K562 (cell line): ENCODE data around the gene DDX39A. TPM values are rescaled to one million over a fixed set of nuclear protein-coding genes. Genes with fewer than 3 reads are reported as not detected.
A peak's percentile ranks its signal among the peaks of the same experiment; 100 is the strongest.

ENCODE experiments used
- ATAC-seq: fragments of 200-7000 bp; cut with Tn5 transposase; 3 replicates; pipeline ENCODE4 v1.9.1; 2020; ENCODE audit warnings: moderate library complexity
- BruUV-seq: library from RNA; stranded (reverse); fragments of 400-500 nt; replicated peaks from 2 replicates; lab custom pipeline; 2021; lab: Mats Ljungman, UMichigan
- CTCF ChIA-PET: fragments of 300-600 bp; formaldehyde crosslinking; extraction: SDS; loops from one replicate; lab custom pipeline; 2021; ENCODE audit warnings: low intra/inter-chr PET ratio; lab: Yijun Ruan, JAX
- POLR2A ChIA-PET: fragments of 300-600, 350-650 bp; sonication (Branson Sonifier 250); formaldehyde crosslinking; extraction: SDS; loops from one replicate; lab custom pipeline; 2021; ENCODE audit warnings: antibody characterized with exemption, inconsistent platforms; lab: Yijun Ruan, JAX
- DNase-seq, 4 experiments: peaks; one replicate each; pipeline versions ENCODE4 v3.0.0 to v3.0.0-alpha.2; 2011 to 2018; ENCODE audit warnings: low spot score in 3 of 4, mixed read lengths in 3 of 4; ENCODE audit errors: extremely low read depth in 1 of 4
- FAIRE-seq: peaks from 2 replicates; lab custom pipeline; 2011; peaks lifted over from hg19 to GRCh38; lab: Jason Lieb, UNC
- H2AFZ ChIP-seq: 2 replicates; pipeline ENCODE4 v1.6.0; 2011; ENCODE audit warnings: low read depth, low read length, control low read depth, inconsistent platforms
- H3K27ac ChIP-seq: fragments of 200-600 bp; 3 replicates; pipeline ENCODE4 v1.8.0; 2011; ENCODE audit warnings: low read depth, mild to moderate bottlenecking, control low read depth, inconsistent platforms, low read length, moderate library complexity, mixed read lengths; ENCODE audit errors: extremely low read depth
- H3K27me3 ChIP-seq, 2 experiments: fragments of 300-600 bp in 1 of 2; 2 replicates in 1 of 2; 3 replicates in 1 of 2; pipeline versions ENCODE4 v1.6.0 to v1.8.0; 2011; ENCODE audit warnings: inconsistent platforms in 2 of 2, low read length in 2 of 2, mild to moderate bottlenecking in 1 of 2, mixed read lengths in 1 of 2, moderate library complexity in 1 of 2; ENCODE audit not compliant: control insufficient read depth in 2 of 2, insufficient read depth in 2 of 2
- H3K36me3 ChIP-seq: fragments of 300-600 bp; 3 replicates; pipeline ENCODE4 v1.8.0; 2011; ENCODE audit warnings: mild to moderate bottlenecking, low read length, inconsistent platforms; ENCODE audit not compliant: control insufficient read depth, insufficient read depth
- H3K4me1 ChIP-seq, 2 experiments: fragments of 200-600 bp in 1 of 2; replicated peaks in 1 of 2; 2 replicates in 1 of 2; 3 replicates in 1 of 2; pipeline versions ENCODE4 v1.5.1 to v1.8.0; 2011; ENCODE audit warnings: inconsistent platforms in 2 of 2, low read length in 2 of 2, mild to moderate bottlenecking in 1 of 2, mixed read lengths in 1 of 2, moderate library complexity in 1 of 2; ENCODE audit not compliant: control insufficient read depth in 2 of 2, insufficient read depth in 2 of 2
- H3K4me2 ChIP-seq: 2 replicates; pipeline ENCODE4 v1.6.1; 2011; ENCODE audit warnings: low read length, control low read depth, inconsistent platforms, mixed read lengths; ENCODE audit not compliant: insufficient read depth
- H3K4me3 ChIP-seq: fragments of 200-600 bp; sonication (generic), shearing (Covaris generic); 2 replicates; pipeline ENCODE4 v1.5.1; 2016; ENCODE audit warnings: control low read depth, inconsistent platforms
- H3K79me2 ChIP-seq: fragments of 200-600 bp; 3 replicates; pipeline ENCODE4 v1.8.0; 2011; ENCODE audit warnings: low read length, inconsistent platforms; ENCODE audit not compliant: control insufficient read depth, insufficient read depth
- H3K9ac ChIP-seq, 2 experiments: 2 replicates each; pipeline versions ENCODE4 v1.6.0 to v1.6.1; 2011; ENCODE audit warnings: low read depth in 2 of 2, low read length in 2 of 2, control low read depth in 1 of 2, inconsistent platforms in 1 of 2, mild to moderate bottlenecking in 1 of 2, mixed read lengths in 1 of 2; ENCODE audit not compliant: insufficient read depth in 1 of 2
- H3K9me1 ChIP-seq: one replicate; pipeline ENCODE4 v1.6.0; 2011; ENCODE audit warnings: inconsistent platforms, mild to moderate bottlenecking, low read length, moderate library complexity; ENCODE audit not compliant: control insufficient read depth, insufficient read depth
- H3K9me3 ChIP-seq: replicated peaks from 2 replicates; pipeline ENCODE4 v1.5.1; 2011; ENCODE audit warnings: low read depth, low read length, inconsistent platforms; ENCODE audit not compliant: control insufficient read depth, insufficient read depth
- H4K20me1 ChIP-seq: replicated peaks from 2 replicates; pipeline ENCODE4 v1.6.1; 2011; ENCODE audit warnings: low read length, inconsistent platforms, mixed read lengths; ENCODE audit not compliant: control insufficient read depth, insufficient read depth
- CAMTA2 ChIP-seq: fragments of 250-450 bp; sonication (Bioruptor Pico); conservative IDR thresholded peaks from 2 replicates; pipeline ENCODE4 v1.5.1; 2022
- CHD1 ChIP-seq: fragments of 200-600 bp; sonication (generic); IDR thresholded peaks from one replicate; pipeline ENCODE4 v1.6.1; 2012; ENCODE audit warnings: mild to moderate bottlenecking, moderate library complexity, low read length, inconsistent platforms
- HDAC8 ChIP-seq: fragments of 450-650 bp; IDR thresholded peaks from 2 replicates; pipeline ENCODE4 v1.6.1; 2016; ENCODE audit warnings: mild to moderate bottlenecking, missing genetic modification characterization, moderate library complexity, missing compliant biosample characterization
- HNRNPLL ChIP-seq: fragments of 200-400 bp; formaldehyde crosslinking; IDR thresholded peaks from 2 replicates; pipeline ENCODE4 v1.6.1; 2017; ENCODE audit warnings: low read length, low read depth, mild to moderate bottlenecking; ENCODE audit not compliant: poor library complexity, severe bottlenecking
- HSF4 ChIP-seq: fragments of 250-450 bp; sonication (Bioruptor Pico); IDR thresholded peaks from 2 replicates; pipeline ENCODE4 v2.1.2; 2022; ENCODE audit warnings: mild to moderate bottlenecking, moderate library complexity, borderline replicate concordance
- KDM5B ChIP-seq: fragments of 200-600 bp; sonication (generic); IDR thresholded peaks from 2 replicates; pipeline ENCODE4 v1.6.1; 2012; ENCODE audit warnings: low read depth, mild to moderate bottlenecking, moderate library complexity, low read length, control low read depth, inconsistent platforms; ENCODE audit not compliant: insufficient replicate concordance
- NELFE ChIP-seq: IDR thresholded peaks from 2 replicates; pipeline ENCODE4 v1.6.1; 2011; ENCODE audit warnings: mild to moderate bottlenecking; ENCODE audit not compliant: insufficient read depth, insufficient read length
- NFATC3 ChIP-seq: fragments of 450-650 bp; IDR thresholded peaks from 2 replicates; pipeline ENCODE4 v1.6.1; 2017; ENCODE audit warnings: mild to moderate bottlenecking
- RBFOX2 ChIP-seq: fragments of 200-400 bp; formaldehyde crosslinking; IDR thresholded peaks from 2 replicates; pipeline ENCODE4 v1.6.1; 2017; ENCODE audit warnings: low read depth, mild to moderate bottlenecking, low read length, moderate library complexity
- ZC3H4 ChIP-seq: sonication (generic); formaldehyde crosslinking; IDR thresholded peaks from 2 replicates; pipeline ENCODE4 v1.9.0; 2021; ENCODE audit warnings: missing genetic modification reagents, borderline replicate concordance
- ZNF217 ChIP-seq: sonication (generic); formaldehyde crosslinking; IDR thresholded peaks from 2 replicates; pipeline ENCODE4 v1.8.0; 2022; ENCODE audit warnings: mild to moderate bottlenecking, missing genetic modification reagents
- ZNF586 ChIP-seq: fragments of 450-650 bp; formaldehyde crosslinking; conservative IDR thresholded peaks from 2 replicates; pipeline ENCODE4 v1.4.0; 2020; ENCODE audit warnings: mild to moderate bottlenecking, moderate library complexity
- WGBS: fragments of 100-300 bp; shearing (Covaris generic); methylation state at CpG from one replicate; pipeline ENCODE4 v1.1.6; 2016; ENCODE audit warnings: low coverage, mixed read lengths; ENCODE audit not compliant: insufficient coverage; ENCODE audit errors: missing lambda C conversion rate; 5-methylcytosine and 5-hydroxymethylcytosine counted together
- in situ Hi-C: fragments of 300-500 bp; cut with MboI; formaldehyde crosslinking; loops from 4 replicates; pipeline ENCODE4 v1.15.0; 2018; ENCODE audit warnings: inconsistent platforms, mixed read lengths
- intact Hi-C: fragments of 100-400 bp; cut with micrococcal nuclease; formaldehyde crosslinking; loops from 2 replicates; pipeline ENCODE4 v1.14.2; 2022
- polyA plus RNA-seq, 8 experiments: library from polyadenylated mRNA; depleted of rRNA in 4 of 8; stranded (reverse) in 5 of 8; unstranded in 3 of 8; fragments of >200 nt; fragmentation: Nextera tagmentation in 2 of 8; fragmentation: Illumina TruSeq in 1 of 8; extraction: Ambion mirVana in 2 of 8; extraction: Trizol in 1 of 8; gene quantifications; 2 replicates each; pipeline versions ENCODE4 v1.2.1 to v1.2.3, GENCODE V29; 2011 to 2014; ENCODE audit warnings: inconsistent platforms in 1 of 8, missing spikeins in 1 of 8
- total RNA-seq, 7 experiments: library from RNA; depleted of rRNA in 6 of 7; stranded (reverse); fragments of >200 nt in 6 of 7; fragmentation: Illumina TruSeq in 2 of 7; extraction: Trizol in 2 of 7; gene quantifications; 2 replicates each; pipeline versions ENCODE4 v1.2.1 to v1.2.3, GENCODE V29; 2011 to 2021; ENCODE audit warnings: low replicate concordance in 1 of 7
- TF ChIP-seq, protein P1 (sequence below): fragments of 450-650 bp; IDR thresholded peaks from 2 replicates; pipeline ENCODE4 v1.6.1; 2016; ENCODE audit warnings: mild to moderate bottlenecking
- TF ChIP-seq, protein P2 (sequence below): fragments of 450-650 bp; IDR thresholded peaks from 2 replicates; pipeline ENCODE4 v1.6.1; 2016; ENCODE audit warnings: low read depth, mild to moderate bottlenecking, moderate library complexity
- TF ChIP-seq, protein P3 (sequence below): fragments of 250-450 bp; sonication (Bioruptor Pico); IDR thresholded peaks from 2 replicates; pipeline ENCODE4 v1.8.0; 2022; ENCODE audit warnings: moderate library complexity, mild to moderate bottlenecking, inconsistent platforms

DDX39A gene
- total and polyA plus RNA-seq, 9 of the 15 experiments (the other 6 are each of a cell fraction or from before 2014, with no cell fraction given), result 90.3 to 250 (median 188) TPM

DNA sequence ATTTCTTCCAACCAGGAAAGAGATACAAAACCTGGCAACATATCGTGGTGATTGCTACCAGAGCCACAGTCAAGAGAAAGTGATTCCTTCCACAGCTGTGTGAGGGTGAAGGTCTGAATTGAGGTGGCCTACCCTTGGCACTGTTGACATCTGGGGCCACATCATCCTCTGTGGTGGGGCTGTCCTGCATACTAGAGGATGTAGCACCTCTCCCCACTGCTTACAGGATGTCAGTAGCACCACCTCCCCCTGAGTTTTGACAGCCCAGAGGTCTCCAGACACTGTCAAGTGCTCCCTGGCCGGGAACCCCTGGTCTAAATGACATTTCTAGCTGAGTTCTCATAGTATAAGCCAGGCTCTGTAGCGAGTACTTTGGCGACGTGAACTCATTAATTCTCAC, 40.6 kb upstream of the DDX39A start:
- intact Hi-C loops, result no loop called here
- BruUV-seq, result no TSS peak

More for the DNA sequence above, 40.6 kb upstream of the DDX39A start:
- no peak overlapping the region for H3K9ac ChIP-seq
- no peaks in the 10 kb centered on the region for H3K79me2 ChIP-seq
- CTCF ChIA-PET, result interaction anchor here (0.6 kb wide), 1 partner anchor 732 kb away, joined by 3 read pairs; no protein-coding TSS in a partner anchor
- H3K9me1 ChIP-seq, result no peaks in the 10 kb centered on the region
- FAIRE-seq, result no peak
- no peaks in the 10 kb centered on the region for H3K9me3 ChIP-seq
- peak in 1 of 4 experiments; percentile 2 for DNase-seq
- no peaks in the 10 kb centered on the region for H4K20me1 ChIP-seq
- H2AFZ ChIP-seq, result no peak overlapping the region
- no peak overlapping the region for H3K27ac ChIP-seq
- no peaks in the 10 kb centered on the region for H3K27me3 ChIP-seq
- in situ Hi-C loops, result no loop called here
- peaks cover 0 to 5% of the 10 kb centered on the region in 2 experiments; a peak in 2 of 5 replicates for H3K4me1 ChIP-seq
- TF ChIP-seq NELFE (no peak), RBFOX2 (no peak), KDM5B (no peak), ZNF217 (CRISPR knock-in tag) (no peak), HNRNPLL (no peak), CHD1 (no peak), NFATC3 (no peak), HSF4 (no peak), ZC3H4 (no peak), CAMTA2 (no peak), ZNF586 (CRISPR knock-in tag) (no peak), HDAC8 (tag) (no peak)
- TF ChIP-seq, protein P1, sequence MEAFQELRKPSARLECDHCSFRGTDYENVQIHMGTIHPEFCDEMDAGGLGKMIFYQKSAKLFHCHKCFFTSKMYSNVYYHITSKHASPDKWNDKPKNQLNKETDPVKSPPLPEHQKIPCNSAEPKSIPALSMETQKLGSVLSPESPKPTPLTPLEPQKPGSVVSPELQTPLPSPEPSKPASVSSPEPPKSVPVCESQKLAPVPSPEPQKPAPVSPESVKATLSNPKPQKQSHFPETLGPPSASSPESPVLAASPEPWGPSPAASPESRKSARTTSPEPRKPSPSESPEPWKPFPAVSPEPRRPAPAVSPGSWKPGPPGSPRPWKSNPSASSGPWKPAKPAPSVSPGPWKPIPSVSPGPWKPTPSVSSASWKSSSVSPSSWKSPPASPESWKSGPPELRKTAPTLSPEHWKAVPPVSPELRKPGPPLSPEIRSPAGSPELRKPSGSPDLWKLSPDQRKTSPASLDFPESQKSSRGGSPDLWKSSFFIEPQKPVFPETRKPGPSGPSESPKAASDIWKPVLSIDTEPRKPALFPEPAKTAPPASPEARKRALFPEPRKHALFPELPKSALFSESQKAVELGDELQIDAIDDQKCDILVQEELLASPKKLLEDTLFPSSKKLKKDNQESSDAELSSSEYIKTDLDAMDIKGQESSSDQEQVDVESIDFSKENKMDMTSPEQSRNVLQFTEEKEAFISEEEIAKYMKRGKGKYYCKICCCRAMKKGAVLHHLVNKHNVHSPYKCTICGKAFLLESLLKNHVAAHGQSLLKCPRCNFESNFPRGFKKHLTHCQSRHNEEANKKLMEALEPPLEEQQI, result no peak
- TF ChIP-seq, protein P2, sequence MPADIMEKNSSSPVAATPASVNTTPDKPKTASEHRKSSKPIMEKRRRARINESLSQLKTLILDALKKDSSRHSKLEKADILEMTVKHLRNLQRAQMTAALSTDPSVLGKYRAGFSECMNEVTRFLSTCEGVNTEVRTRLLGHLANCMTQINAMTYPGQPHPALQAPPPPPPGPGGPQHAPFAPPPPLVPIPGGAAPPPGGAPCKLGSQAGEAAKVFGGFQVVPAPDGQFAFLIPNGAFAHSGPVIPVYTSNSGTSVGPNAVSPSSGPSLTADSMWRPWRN, result no peak
- TF ChIP-seq, protein P3, sequence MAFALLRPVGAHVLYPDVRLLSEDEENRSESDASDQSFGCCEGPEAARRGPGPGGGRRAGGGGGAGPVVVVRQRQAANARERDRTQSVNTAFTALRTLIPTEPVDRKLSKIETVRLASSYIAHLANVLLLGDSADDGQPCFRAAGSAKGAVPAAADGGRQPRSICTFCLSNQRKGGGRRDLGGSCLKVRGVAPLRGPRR, result no peak
- TF ChIP-seq, all 486 proteins: peak for 0
- Histone ChIP-seq H3K4me3 (no peak overlapping the region), H3K36me3 (peaks cover 57% of the 10 kb centered on the region; the same call in 2 of the 3 replicates), H3K4me2 (no peak overlapping the region)
- no peak for ATAC-seq
- POLR2A ChIA-PET, result no interaction called here
- 88% methylated on average over 4 of the region's 5 CpGs for WGBS
